ENCODE measurements around the gene GANAB. TPM values are rescaled to one million over a fixed set of nuclear protein-coding genes. Genes with fewer than 3 reads are reported as not detected.
"Not testable (repeated sequence)": the region's sequence is repeated elsewhere in the genome, so short reads cannot be mapped to it uniquely, and the experiment has no call there.

GANAB gene
- total RNA-seq, 1 donor from 2014 or later = 228 TPM

- no peak for DNase-seq
- Histone ChIP-seq H3K4me1 (peaks cover 23% of the 10 kb centered on the region), H3K4me3 (peak overlapping the region; percentile 80), H3K9me3 (no peaks in the 10 kb centered on the region), H3K36me3 (peaks cover 22% of the 10 kb centered on the region), H3K27me3 (ENCODE audit: low read depth) (no peaks in the 10 kb centered on the region), H3K27ac (peak overlapping the region; percentile 91)
- intact Hi-C loops (cut with DNase I) = no loop called here
- no peak for TF ChIP-seq CTCF (IDR thresholded peaks at IDR 0.05)
- ATAC-seq = no peak
Observed at GRCh38 chr11:62652161-62653006, 6.0 kb upstream of the GANAB start.

GRCh38 chr11:62650283-62650682 is 3.9 kb upstream of the GANAB start:
- H3K27ac ChIP-seq; H3K27me3 ChIP-seq (ENCODE audit: low read depth); DNase-seq; H3K4me3 ChIP-seq; H3K9me3 ChIP-seq; ATAC-seq; intact Hi-C loops (cut with DNase I): not testable (repeated sequence)
- Histone ChIP-seq H3K4me1 (peaks cover 35% of the 10 kb centered on the region), H3K36me3 (peaks cover 22% of the 10 kb centered on the region)

- no peak for DNase-seq
- Histone ChIP-seq H3K4me3 (no peak overlapping the region), H3K36me3 (peaks cover 26% of the 10 kb centered on the region), H3K27ac (no peak overlapping the region), H3K27me3 (ENCODE audit: low read depth) (no peaks in the 10 kb centered on the region), H3K4me1 (peaks cover 43% of the 10 kb centered on the region), H3K9me3 (no peaks in the 10 kb centered on the region)
- intact Hi-C loops (cut with DNase I) = no loop called here
- TF ChIP-seq CTCF (IDR thresholded peaks at IDR 0.05) = no peak
- ATAC-seq = no peak
Observed at GRCh38 chr11:62649486-62649885, 3.1 kb upstream of the GANAB start.

- Histone ChIP-seq H3K4me1 (peaks cover 44% of the 10 kb centered on the region), H3K27ac (no peak overlapping the region), H3K9me3 (no peaks in the 10 kb centered on the region), H3K36me3 (peaks cover 31% of the 10 kb centered on the region), H3K27me3 (ENCODE audit: low read depth) (no peaks in the 10 kb centered on the region), H3K4me3 (no peak overlapping the region)
- no peak for TF ChIP-seq CTCF (IDR thresholded peaks at IDR 0.05)
- ATAC-seq (no peak), DNase-seq (no peak)
- intact Hi-C loops (cut with DNase I) = no loop called here
Observed at GRCh38 chr11:62648967-62649364, 2.6 kb upstream of the GANAB start.

GRCh38 chr11:62648185-62648966 is 2.0 kb upstream of the GANAB start:
- no peak overlapping the region for H3K4me3 ChIP-seq
- no peaks in the 10 kb centered on the region for H3K27me3 ChIP-seq (ENCODE audit: low read depth)
- DNase-seq (no peak), ATAC-seq (no peak)
- intact Hi-C loops (cut with DNase I) = no loop called here
- peaks cover 44% of the 10 kb centered on the region for H3K4me1 ChIP-seq
- peaks cover 37% of the 10 kb centered on the region for H3K36me3 ChIP-seq
- no peak overlapping the region for H3K27ac ChIP-seq
- H3K9me3 ChIP-seq = no peaks in the 10 kb centered on the region
- no peak for TF ChIP-seq CTCF (IDR thresholded peaks at IDR 0.05)

- peaks cover 44% of the 10 kb centered on the region for H3K36me3 ChIP-seq
- no peak overlapping the region for H3K4me3 ChIP-seq
- H3K27ac ChIP-seq = no peak overlapping the region
- DNase-seq = no peak
- no peak for TF ChIP-seq CTCF (IDR thresholded peaks at IDR 0.05)
- intact Hi-C loops (cut with DNase I) = no loop called here
- H3K9me3 ChIP-seq = no peaks in the 10 kb centered on the region
- no peak for ATAC-seq
- H3K27me3 ChIP-seq (ENCODE audit: low read depth) = no peaks in the 10 kb centered on the region
- H3K4me1 ChIP-seq = peaks cover 43% of the 10 kb centered on the region
Observed at GRCh38 chr11:62647609-62648005, 1.2 kb upstream of the GANAB start.

Measured in lower lobe of right lung (tissue), 2 donors.